Upper lobe of left lung (tissue), 6 donors: ENCODE measurements around the gene GMPPB. TPM values are rescaled to one million over a fixed set of nuclear protein-coding genes. Genes with fewer than 3 reads are reported as not detected.

ENCODE experiments used
- ATAC-seq, 2 donors: fragments of 200-7000 bp; cut with Tn5 transposase; one replicate each; pipeline ENCODE4 v1.9.1; 2022; ENCODE audit warnings: mild to moderate bottlenecking in 2 of 2, moderate library complexity in 2 of 2; ENCODE audit not compliant: low FRiP score in 2 of 2
- DNase-seq, 2 donors: peaks; one replicate each; pipeline ENCODE4 v3.0.0-alpha.2; 2019 to 2020
- H3K27ac ChIP-seq, 4 donors: fragments of 200-600 bp; sonication (generic); one replicate each; pipeline ENCODE4 v1.5.1; 2016 to 2019
- H3K27me3 ChIP-seq, 4 donors: fragments of 200-600 bp; sonication (generic); one replicate each; pipeline ENCODE4 v1.5.1; 2017 to 2019
- H3K36me3 ChIP-seq, 4 donors: fragments of 200-600 bp; sonication (generic); one replicate each; pipeline ENCODE4 v1.5.1; 2016 to 2019
- H3K4me1 ChIP-seq, 4 donors: fragments of 200-600 bp; sonication (generic); one replicate each; pipeline ENCODE4 v1.5.1; 2018 to 2019
- H3K4me3 ChIP-seq, 4 donors: fragments of 200-600 bp; sonication (generic); one replicate each; pipeline ENCODE4 v1.5.1; 2017 to 2019; ENCODE audit warnings: mild to moderate bottlenecking in 2 of 4, moderate library complexity in 1 of 4
- H3K9me3 ChIP-seq, 4 donors: fragments of 200-600 bp; sonication (generic); one replicate each; pipeline ENCODE4 v1.5.1; 2018 to 2019
- EP300 ChIP-seq, 4 donors: sonication (generic); formaldehyde crosslinking; IDR thresholded peaks; one replicate each; pipeline ENCODE4 v1.5.1; 2017; ENCODE audit warnings: antibody characterized with exemption in 4 of 4, control low read depth in 2 of 4
- POLR2A ChIP-seq, 4 donors: fragments of 450-650 bp; IDR thresholded peaks; one replicate each; pipeline ENCODE4 v1.5.1; 2016 to 2017; ENCODE audit warnings: antibody characterized with exemption in 4 of 4, mild to moderate bottlenecking in 2 of 4
- POLR2AphosphoS5 ChIP-seq, 2 donors: sonication (generic); formaldehyde crosslinking; IDR thresholded peaks; one replicate each; pipeline ENCODE4 v1.5.1; 2017; ENCODE audit warnings: antibody characterized with exemption in 2 of 2
- WGBS, 2 donors: methylation state at CpG; one replicate each; pipeline ENCODE4 v1.1.5; 2017 to 2018; 5-methylcytosine and 5-hydroxymethylcytosine counted together
- total RNA-seq, 6 donors: library from RNA; depleted of rRNA in 4 of 6; stranded (reverse); fragments of >200 nt in 4 of 6; gene quantifications; one replicate each; pipeline versions ENCODE4 v1.1.0 to v1.2.1, GENCODE V29; 2016 to 2021
- TF ChIP-seq, protein P1 (sequence below), 6 experiments: fragments of 450-650 bp in 4 of 6; fragments of 200-600 bp in 2 of 6; sonication (generic) in 2 of 6; IDR thresholded peaks; one replicate each; pipeline ENCODE4 v1.5.1; 2016 to 2019; ENCODE audit warnings: antibody characterized with exemption in 6 of 6
- donor health status: DM: no; HTN: no; CAD: no; lungs with moderate emphysema.
- donor health status: DM: no; HTN: yes; CAD: no; lungs with severe emphysema.

The GMPPB gene
- total RNA-seq, 6 donors from 2014 or later = 17.8 to 45.8 (median 41.3) TPM

DNA sequence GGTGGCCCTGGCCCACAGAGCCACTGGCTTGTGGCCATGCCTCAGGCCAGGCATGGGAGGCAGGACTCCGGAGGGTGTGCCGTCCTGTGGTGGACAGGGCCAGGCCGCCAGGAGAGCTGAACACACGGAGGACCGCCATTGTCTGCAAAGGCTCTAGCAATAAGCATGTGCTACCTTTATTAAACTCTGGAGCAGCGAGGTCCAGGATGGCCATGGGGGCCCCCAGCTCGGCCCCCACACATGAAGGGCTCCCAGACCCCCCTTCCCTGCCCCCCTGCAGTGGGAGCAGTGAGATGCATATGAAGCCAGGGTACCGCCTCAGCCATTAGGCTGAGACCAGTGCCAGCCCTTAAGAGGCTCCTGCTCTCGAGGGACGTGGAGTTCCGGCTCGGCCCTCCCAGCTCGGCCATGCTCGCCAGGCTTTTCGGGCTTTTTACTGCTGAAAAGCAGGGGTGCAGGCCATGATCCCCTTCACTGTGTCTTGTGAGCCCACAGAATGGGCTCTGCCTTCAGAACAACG, 7.0 kb downstream of the GMPPB start:
- Histone ChIP-seq H3K4me1 (peaks cover 11 to 29% (median 16%) of the 10 kb centered on the region in 4 donors), H3K27me3 (no peaks in the 10 kb centered on the region), H3K4me3 (no peak overlapping the region), H3K36me3 (peaks cover 4 to 37% (median 16%) of the 10 kb centered on the region in 4 donors), H3K9me3 (no peaks in the 10 kb centered on the region), H3K27ac (no peak overlapping the region)
- 75 to 93% methylated on average over 1 to 16 of the region's 16 CpGs for WGBS, 2 donors
- ATAC-seq (no peak), DNase-seq (peak in 1 of 2 donors; percentile 78)
- TF ChIP-seq POLR2A (IDR thresholded peaks at IDR 0.05) = no peak
- TF ChIP-seq, protein P1, sequence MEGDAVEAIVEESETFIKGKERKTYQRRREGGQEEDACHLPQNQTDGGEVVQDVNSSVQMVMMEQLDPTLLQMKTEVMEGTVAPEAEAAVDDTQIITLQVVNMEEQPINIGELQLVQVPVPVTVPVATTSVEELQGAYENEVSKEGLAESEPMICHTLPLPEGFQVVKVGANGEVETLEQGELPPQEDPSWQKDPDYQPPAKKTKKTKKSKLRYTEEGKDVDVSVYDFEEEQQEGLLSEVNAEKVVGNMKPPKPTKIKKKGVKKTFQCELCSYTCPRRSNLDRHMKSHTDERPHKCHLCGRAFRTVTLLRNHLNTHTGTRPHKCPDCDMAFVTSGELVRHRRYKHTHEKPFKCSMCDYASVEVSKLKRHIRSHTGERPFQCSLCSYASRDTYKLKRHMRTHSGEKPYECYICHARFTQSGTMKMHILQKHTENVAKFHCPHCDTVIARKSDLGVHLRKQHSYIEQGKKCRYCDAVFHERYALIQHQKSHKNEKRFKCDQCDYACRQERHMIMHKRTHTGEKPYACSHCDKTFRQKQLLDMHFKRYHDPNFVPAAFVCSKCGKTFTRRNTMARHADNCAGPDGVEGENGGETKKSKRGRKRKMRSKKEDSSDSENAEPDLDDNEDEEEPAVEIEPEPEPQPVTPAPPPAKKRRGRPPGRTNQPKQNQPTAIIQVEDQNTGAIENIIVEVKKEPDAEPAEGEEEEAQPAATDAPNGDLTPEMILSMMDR (IDR thresholded peaks at IDR 0.05) = no peak

- peak in 1 of 2 donors; percentile 29 for DNase-seq
- WGBS, 2 donors = 90 to 91% methylated on average over 2 to 7 of the region's 7 CpGs
- no peak overlapping the region for H3K4me3 ChIP-seq
- no peak for ATAC-seq
- no peaks in the 10 kb centered on the region for H3K9me3 ChIP-seq
- peaks cover 11 to 29% (median 16%) of the 10 kb centered on the region in 4 donors for H3K4me1 ChIP-seq
- H3K27me3 ChIP-seq = no peaks in the 10 kb centered on the region
- TF ChIP-seq, protein P1 (IDR thresholded peaks at IDR 0.05) = no peak
- TF ChIP-seq POLR2A (IDR thresholded peaks at IDR 0.05) = no peak
- TF ChIP-seq EP300 (IDR thresholded peaks at IDR 0.05) = no peak
- TF ChIP-seq POLR2AphosphoS5 (IDR thresholded peaks at IDR 0.05) = no peak
- H3K27ac ChIP-seq = no peak overlapping the region
- H3K36me3 ChIP-seq = peaks cover 4 to 34% (median 12%) of the 10 kb centered on the region in 4 donors
Observed at GRCh38 chr3:49716169-49716568, 7.6 kb downstream of the GMPPB start.

DNA sequence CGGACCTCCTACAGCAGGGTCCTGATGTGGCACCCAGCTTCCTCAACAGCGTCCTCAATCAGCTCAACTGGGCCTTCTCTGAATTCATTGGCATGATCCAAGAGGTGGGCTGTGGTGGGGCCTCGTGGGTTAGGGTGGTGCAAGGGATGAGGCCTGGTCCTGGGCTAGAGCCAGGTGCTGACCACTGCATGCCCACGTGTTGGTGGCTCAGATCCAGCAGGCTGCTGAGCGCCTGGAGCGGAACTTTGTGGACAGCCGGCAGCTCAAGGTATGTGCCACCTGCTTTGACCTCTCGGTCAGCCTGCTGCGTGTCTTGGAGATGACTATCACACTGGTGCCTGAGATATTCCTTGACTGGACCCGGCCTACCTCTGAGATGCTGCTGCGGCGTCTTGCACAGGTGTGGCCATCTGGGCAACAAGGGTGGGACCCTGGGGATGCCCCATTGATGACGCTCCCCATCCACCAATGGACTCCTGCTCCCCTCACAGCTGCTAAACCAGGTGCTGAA, 8.1 kb downstream of the GMPPB start:
- ATAC-seq = no peak
- TF ChIP-seq POLR2A (IDR thresholded peaks at IDR 0.05) = no peak
- TF ChIP-seq, protein P1 (IDR thresholded peaks at IDR 0.05) = no peak
- TF ChIP-seq POLR2AphosphoS5 (IDR thresholded peaks at IDR 0.05) = no peak
- peak in 1 of 2 donors; percentile 46 for DNase-seq
- 92 to 100% methylated on average over 1 to 13 of the region's 13 CpGs for WGBS, 2 donors
- H3K36me3 ChIP-seq = peaks cover 4 to 30% (median 10%) of the 10 kb centered on the region in 4 donors
- no peak overlapping the region for H3K4me3 ChIP-seq
- H3K27me3 ChIP-seq = no peaks in the 10 kb centered on the region
- no peak overlapping the region for H3K27ac ChIP-seq
- H3K4me1 ChIP-seq = peaks cover 11 to 25% (median 16%) of the 10 kb centered on the region in 4 donors
- H3K9me3 ChIP-seq = no peaks in the 10 kb centered on the region

- Histone ChIP-seq H3K27me3 (no peaks in the 10 kb centered on the region), H3K27ac (no peak overlapping the region), H3K9me3 (no peaks in the 10 kb centered on the region), H3K4me3 (no peak overlapping the region), H3K36me3 (peaks cover 4 to 26% (median 10%) of the 10 kb centered on the region in 4 donors), H3K4me1 (peaks cover 10 to 22% (median 14%) of the 10 kb centered on the region in 4 donors)
- 78 to 90% methylated on average over 4 to 13 of the region's 13 CpGs for WGBS, 2 donors
- TF ChIP-seq POLR2A (IDR thresholded peaks at IDR 0.05) = no peak
- TF ChIP-seq EP300 (IDR thresholded peaks at IDR 0.05) = no peak
- TF ChIP-seq, protein P1 (IDR thresholded peaks at IDR 0.05) = no peak
- no peak for TF ChIP-seq POLR2AphosphoS5 (IDR thresholded peaks at IDR 0.05)
- DNase-seq (peak in 1 of 2 donors; percentile 60), ATAC-seq (no peak)
Observed at GRCh38 chr3:49714728-49715550, 8.8 kb downstream of the GMPPB start.
